GM18517 (cell line): ENCODE data around the gene AFF1.
"Not testable (repeated sequence)": the region's sequence is repeated elsewhere in the genome, so short reads cannot be mapped to it uniquely, and the experiment has no call there.

Experiments used
- ATAC-seq: cut with Tn5 transposase; IDR thresholded peaks from one replicate; pipeline ENCODE4 v1.9.1; 2021; ENCODE audit warnings: mild to moderate bottlenecking, moderate library complexity; ENCODE audit not compliant: unreplicated experiment

AFF1 gene

GRCh38 chr4:87052615-87053014 is 117.8 kb downstream of the AFF1 start:
- ATAC-seq: no peak

GRCh38 chr4:87053176-87053658 is 118.4 kb downstream of the AFF1 start:
- ATAC-seq: no peak

- no peak for ATAC-seq
These were observed 119.3 kb downstream of the AFF1 start for GRCh38 chr4:87053802-87054767.

- ATAC-seq: no peak
These were observed 120.1 kb downstream of the AFF1 start for GRCh38 chr4:87054900-87055299.

- ATAC-seq: no peak
These were observed 120.5 kb downstream of the AFF1 start for GRCh38 chr4:87055311-87055710.

- no peak for ATAC-seq
These were observed 122.1 kb downstream of the AFF1 start for GRCh38 chr4:87056881-87057280.

GRCh38 chr4:87057835-87058355 is 123.1 kb downstream of the AFF1 start:
- no peak for ATAC-seq

GRCh38 chr4:87058356-87059073 is 123.7 kb downstream of the AFF1 start:
- no peak for ATAC-seq

- ATAC-seq: no peak
These were observed 126.1 kb downstream of the AFF1 start for GRCh38 chr4:87060957-87061356.

- no peak for ATAC-seq
These were observed 130.2 kb downstream of the AFF1 start for GRCh38 chr4:87065021-87065420.

GRCh38 chr4:87066403-87067123 is 131.8 kb downstream of the AFF1 start:
- no peak for ATAC-seq

GRCh38 chr4:87067124-87067885 is 132.5 kb downstream of the AFF1 start:
- no peak for ATAC-seq

- ATAC-seq: no peak
These were observed 133.8 kb downstream of the AFF1 start for GRCh38 chr4:87068583-87069021.

GRCh38 chr4:87069037-87069742 is 134.4 kb downstream of the AFF1 start:
- no peak for ATAC-seq

- ATAC-seq: no peak
These were observed 136.6 kb downstream of the AFF1 start for GRCh38 chr4:87071401-87071800.

GRCh38 chr4:87072545-87072944 is 137.7 kb downstream of the AFF1 start:
- ATAC-seq: not testable (repeated sequence)

GRCh38 chr4:87073199-87074120 is 138.6 kb downstream of the AFF1 start:
- ATAC-seq: peak; percentile 93

- no peak for ATAC-seq
These were observed 139.3 kb downstream of the AFF1 start for GRCh38 chr4:87074121-87074488.
